ENCODE measurements around the gene NNT.

Gene NNT

DNA sequence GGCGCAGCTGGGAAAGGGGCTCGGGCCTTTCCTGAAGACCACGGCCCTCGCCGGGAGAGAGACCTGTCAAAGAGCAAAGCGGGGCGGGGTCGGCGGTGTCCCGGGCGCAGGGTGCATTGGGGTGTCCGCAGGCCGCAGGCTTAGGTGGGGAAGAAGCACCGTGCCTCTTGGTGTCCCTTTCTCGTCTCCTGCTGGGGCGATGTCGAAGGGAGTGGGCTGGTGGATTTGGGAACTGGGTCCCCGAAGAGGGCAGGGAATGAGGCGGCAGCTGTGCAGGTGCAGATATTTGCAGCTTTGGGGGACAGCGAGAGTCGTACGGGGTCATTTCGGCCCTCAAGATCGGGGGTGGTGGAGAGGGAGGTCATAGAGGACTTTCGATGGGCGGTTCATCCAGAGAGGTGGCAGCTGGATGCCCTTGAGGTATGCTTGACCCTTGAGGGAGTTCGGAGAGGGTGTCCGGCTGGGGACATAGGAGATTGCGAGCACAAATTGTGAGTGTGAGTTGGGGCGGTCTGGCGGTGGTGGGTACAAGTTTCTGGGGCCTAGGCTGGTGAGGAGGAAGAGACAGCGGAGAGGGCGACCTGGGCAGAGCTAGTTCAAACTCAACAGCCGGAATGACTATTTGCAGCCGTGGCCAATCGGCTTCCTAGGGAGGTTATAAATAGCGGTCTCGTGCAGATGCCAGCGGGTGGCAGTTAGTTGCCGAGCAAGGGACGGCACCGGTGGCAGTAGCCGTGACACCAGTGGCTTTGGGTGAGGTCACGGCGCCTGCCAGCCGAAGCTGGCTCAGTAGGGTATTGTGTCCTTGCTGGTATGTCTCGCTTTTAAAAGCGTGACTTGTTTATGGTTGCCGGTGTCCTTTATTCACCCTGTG is 601 bp downstream of the NNT start:
- Histone ChIP-seq H2AFZ (ENCODE audit: insufficient read depth, low read length, poor library complexity) (peak overlapping the region; percentile 12), H3K79me1 (ENCODE audit: low read length) (peaks cover 14% of the 10 kb centered on the region), H4K91ac (ENCODE audit: low read depth, low read length) (peak overlapping the region; percentile 58), H3K9me3 (ENCODE audit: insufficient read depth, low read depth, low read length) (no peaks in the 10 kb centered on the region), H3K27me3 (ENCODE audit: insufficient read depth, low read length) (no peaks in the 10 kb centered on the region), H2BK5ac (ENCODE audit: low read depth, low read length, poor library complexity) (peak overlapping the region; percentile 1), H3K27ac (ENCODE audit: low read depth, low read length) (no peak overlapping the region), H3K14ac (ENCODE audit: low read length) (peak overlapping the region; percentile 36), H4K8ac (ENCODE audit: low read depth, low read length) (peak overlapping the region; percentile 77), H3K4me2 (ENCODE audit: low read length) (peak overlapping the region; percentile 96), H2BK120ac (ENCODE audit: insufficient read depth, low read length, poor library complexity) (peak overlapping the region; percentile 18), H3K4ac (ENCODE audit: low read depth, low read length) (peak overlapping the region; percentile 42), H4K12ac (ENCODE audit: low read depth, low read length) (peak overlapping the region; percentile 68), H3K4me1 (ENCODE audit: control insufficient read depth in 1 of 2, insufficient read depth in 2 of 2, low read length in 2 of 2) (peaks cover 5 to 11% of the 10 kb centered on the region in 2 experiments), H3K4me3 (ENCODE audit: low read depth, low read length) (peak overlapping the region; percentile 89), H3K9ac (ENCODE audit: low read length) (peak overlapping the region; percentile 88), H2AK5ac (ENCODE audit: low read length) (peak overlapping the region; percentile 0), H2BK12ac (ENCODE audit: low read length) (peak overlapping the region; percentile 10), H3K79me2 (ENCODE audit: control insufficient read depth, insufficient read depth, low read length, poor library complexity) (peaks cover 9% of the 10 kb centered on the region), H3K23ac (ENCODE audit: low read length) (peak overlapping the region; percentile 29), H3K18ac (ENCODE audit: low read length) (peak overlapping the region; percentile 76), H3K36me3 (ENCODE audit: control insufficient read depth in 1 of 2, insufficient read depth in 2 of 2, low read length in 2 of 2) (no peaks in the 10 kb centered on the region)
- no CpG with 5 or more reads among the region's 49 CpGs for WGBS (ENCODE audit: extremely low coverage, insufficient coverage, insufficient read length)
- DNase-seq: peak; percentile 21 to 39

DNA sequence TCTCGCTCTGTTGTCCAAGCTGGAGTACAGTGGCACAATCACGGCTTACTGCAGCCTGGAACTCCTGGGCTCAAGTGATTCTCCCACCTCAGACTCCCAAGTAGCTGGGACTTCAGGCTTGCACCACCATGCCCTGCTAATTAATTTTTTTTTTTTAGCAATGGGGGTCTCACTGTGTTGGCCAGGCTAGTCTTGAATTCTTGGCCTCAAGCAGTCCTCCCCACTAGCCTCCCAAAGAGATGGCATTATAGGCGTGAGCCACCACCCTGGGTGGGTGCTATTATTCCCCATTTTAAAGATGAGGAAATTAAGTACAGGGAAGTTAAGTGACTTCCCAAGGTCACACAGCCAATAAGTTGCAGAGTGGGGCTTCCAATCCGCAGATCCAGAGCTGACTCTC is 1.7 kb downstream of the NNT start:
- Histone ChIP-seq H3K79me1 (ENCODE audit: low read length) (peaks cover 14% of the 10 kb centered on the region), H3K4me1 (ENCODE audit: control insufficient read depth in 1 of 2, insufficient read depth in 2 of 2, low read length in 2 of 2) (peaks cover 5 to 11% of the 10 kb centered on the region in 2 experiments), H3K23ac (ENCODE audit: low read length) (no peak overlapping the region), H2BK5ac (ENCODE audit: low read depth, low read length, poor library complexity) (no peak overlapping the region), H3K27ac (ENCODE audit: low read depth, low read length) (no peak overlapping the region), H4K12ac (ENCODE audit: low read depth, low read length) (no peak overlapping the region), H4K91ac (ENCODE audit: low read depth, low read length) (no peak overlapping the region), H4K8ac (ENCODE audit: low read depth, low read length) (no peak overlapping the region), H3K4me3 (ENCODE audit: low read depth, low read length) (no peak overlapping the region), H2BK12ac (ENCODE audit: low read length) (no peak overlapping the region), H3K36me3 (ENCODE audit: control insufficient read depth in 1 of 2, insufficient read depth in 2 of 2, low read length in 2 of 2) (no peaks in the 10 kb centered on the region), H3K79me2 (ENCODE audit: control insufficient read depth, insufficient read depth, low read length, poor library complexity) (peaks cover 9% of the 10 kb centered on the region), H3K9ac (ENCODE audit: low read length) (no peak overlapping the region), H2AK5ac (ENCODE audit: low read length) (no peak overlapping the region), H3K4ac (ENCODE audit: low read depth, low read length) (no peak overlapping the region), H2BK120ac (ENCODE audit: insufficient read depth, low read length, poor library complexity) (no peak overlapping the region), H2AFZ (ENCODE audit: insufficient read depth, low read length, poor library complexity) (no peak overlapping the region), H3K18ac (ENCODE audit: low read length) (no peak overlapping the region), H3K4me2 (ENCODE audit: low read length) (no peak overlapping the region), H3K27me3 (ENCODE audit: insufficient read depth, low read length) (no peaks in the 10 kb centered on the region), H3K9me3 (ENCODE audit: insufficient read depth, low read depth, low read length) (no peaks in the 10 kb centered on the region), H3K14ac (ENCODE audit: low read length) (no peak overlapping the region)
- no peak for DNase-seq
- WGBS (ENCODE audit: extremely low coverage, insufficient coverage, insufficient read length): no CpG with 5 or more reads among the region's 4 CpGs

DNA sequence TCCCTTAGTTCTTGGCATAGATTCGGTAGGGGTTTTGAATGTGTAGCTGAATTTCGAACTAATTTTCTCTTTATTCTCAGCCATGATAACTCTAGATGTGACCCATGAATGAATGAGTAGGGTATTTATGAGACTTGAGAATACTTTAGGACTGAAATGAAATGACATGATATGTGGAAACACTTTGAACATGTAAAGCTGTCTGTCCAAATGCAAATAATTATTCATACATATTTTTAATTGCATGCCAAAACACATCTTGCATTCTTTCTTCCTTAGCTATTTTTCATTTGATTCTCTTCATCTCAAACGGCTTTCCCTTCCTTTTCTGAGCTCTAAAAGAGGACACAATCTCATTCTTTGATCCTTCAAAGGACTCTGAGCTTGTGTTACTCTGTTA is 3.4 kb downstream of the NNT start:
- no peak overlapping the region for H2AK5ac ChIP-seq (ENCODE audit: low read length)
- H3K18ac ChIP-seq (ENCODE audit: low read length): no peak overlapping the region
- no peak overlapping the region for H3K9ac ChIP-seq (ENCODE audit: low read length)
- H3K4me1 ChIP-seq (ENCODE audit: control insufficient read depth in 1 of 2, insufficient read depth in 2 of 2, low read length in 2 of 2): peaks cover 5 to 11% of the 10 kb centered on the region in 2 experiments
- H4K8ac ChIP-seq (ENCODE audit: low read depth, low read length): no peak overlapping the region
- H4K91ac ChIP-seq (ENCODE audit: low read depth, low read length): no peak overlapping the region
- no peak overlapping the region for H3K4ac ChIP-seq (ENCODE audit: low read depth, low read length)
- no peak overlapping the region for H4K12ac ChIP-seq (ENCODE audit: low read depth, low read length)
- H2AFZ ChIP-seq (ENCODE audit: insufficient read depth, low read length, poor library complexity): no peak overlapping the region
- H3K79me2 ChIP-seq (ENCODE audit: control insufficient read depth, insufficient read depth, low read length, poor library complexity): peaks cover 9% of the 10 kb centered on the region
- H3K23ac ChIP-seq (ENCODE audit: low read length): no peak overlapping the region
- H3K4me3 ChIP-seq (ENCODE audit: low read depth, low read length): no peak overlapping the region
- no peaks in the 10 kb centered on the region for H3K36me3 ChIP-seq (ENCODE audit: control insufficient read depth in 1 of 2, insufficient read depth in 2 of 2, low read length in 2 of 2)
- peaks cover 14% of the 10 kb centered on the region for H3K79me1 ChIP-seq (ENCODE audit: low read length)
- no peak overlapping the region for H3K14ac ChIP-seq (ENCODE audit: low read length)
- H2BK120ac ChIP-seq (ENCODE audit: insufficient read depth, low read length, poor library complexity): no peak overlapping the region
- no peak overlapping the region for H3K4me2 ChIP-seq (ENCODE audit: low read length)
- H3K27me3 ChIP-seq (ENCODE audit: insufficient read depth, low read length): no peaks in the 10 kb centered on the region
- H2BK12ac ChIP-seq (ENCODE audit: low read length): no peak overlapping the region
- no CpG with 5 or more reads among the region's 3 CpGs for WGBS (ENCODE audit: extremely low coverage, insufficient coverage, insufficient read length)
- no peak overlapping the region for H3K27ac ChIP-seq (ENCODE audit: low read depth, low read length)
- no peaks in the 10 kb centered on the region for H3K9me3 ChIP-seq (ENCODE audit: insufficient read depth, low read depth, low read length)
- DNase-seq: no peak
- H2BK5ac ChIP-seq (ENCODE audit: low read depth, low read length, poor library complexity): no peak overlapping the region

DNA sequence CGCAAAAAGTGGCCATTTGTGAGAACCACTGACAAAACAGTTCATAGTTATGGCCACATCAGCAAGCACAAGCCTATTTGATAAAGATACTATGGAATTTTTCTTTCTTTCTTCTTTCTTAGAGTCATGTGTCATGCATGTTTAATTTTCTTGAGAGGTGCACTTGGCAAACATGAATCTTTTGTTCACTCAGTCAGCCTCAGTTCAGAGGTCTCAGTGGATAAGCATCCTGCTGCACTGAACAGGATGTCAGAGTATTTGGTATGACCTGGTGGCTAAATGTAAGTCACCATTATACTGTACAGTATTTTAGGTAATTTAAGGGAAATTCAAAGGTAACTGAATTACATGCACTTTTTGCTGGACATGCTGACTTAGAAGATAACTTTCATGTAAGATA is 5.4 kb downstream of the NNT start:
- DNase-seq: no peak
- Histone ChIP-seq H3K36me3 (ENCODE audit: control insufficient read depth in 1 of 2, insufficient read depth in 2 of 2, low read length in 2 of 2) (peaks cover 0 to 2% of the 10 kb centered on the region in 2 experiments), H3K18ac (ENCODE audit: low read length) (no peak overlapping the region), H2AK5ac (ENCODE audit: low read length) (no peak overlapping the region), H2BK5ac (ENCODE audit: low read depth, low read length, poor library complexity) (no peak overlapping the region), H3K4me2 (ENCODE audit: low read length) (no peak overlapping the region), H3K27ac (ENCODE audit: low read depth, low read length) (no peak overlapping the region), H3K79me1 (ENCODE audit: low read length) (peaks cover 3% of the 10 kb centered on the region), H3K4me3 (ENCODE audit: low read depth, low read length) (no peak overlapping the region), H3K23ac (ENCODE audit: low read length) (no peak overlapping the region), H2AFZ (ENCODE audit: insufficient read depth, low read length, poor library complexity) (no peak overlapping the region), H4K8ac (ENCODE audit: low read depth, low read length) (no peak overlapping the region), H4K12ac (ENCODE audit: low read depth, low read length) (no peak overlapping the region), H3K4ac (ENCODE audit: low read depth, low read length) (no peak overlapping the region), H3K14ac (ENCODE audit: low read length) (no peak overlapping the region), H2BK12ac (ENCODE audit: low read length) (no peak overlapping the region), H3K4me1 (ENCODE audit: control insufficient read depth in 1 of 2, insufficient read depth in 2 of 2, low read length in 2 of 2) (peaks cover 3 to 6% of the 10 kb centered on the region in 2 experiments), H2BK120ac (ENCODE audit: insufficient read depth, low read length, poor library complexity) (no peak overlapping the region), H4K91ac (ENCODE audit: low read depth, low read length) (no peak overlapping the region), H3K27me3 (ENCODE audit: insufficient read depth, low read length) (no peaks in the 10 kb centered on the region), H3K9me3 (ENCODE audit: insufficient read depth, low read depth, low read length) (no peaks in the 10 kb centered on the region), H3K9ac (ENCODE audit: low read length) (no peak overlapping the region), H3K79me2 (ENCODE audit: control insufficient read depth, insufficient read depth, low read length, poor library complexity) (peaks cover 2% of the 10 kb centered on the region)
- WGBS (ENCODE audit: extremely low coverage, insufficient coverage, insufficient read length): no CpG with 5 or more reads among the region's 1 CpG

Data from trophoblast cell (in vitro differentiated cells and primary cell).